Endothelial cell of umbilical vein (primary cell): ENCODE results near the gene SEH1L. TPM values are rescaled to one million over a fixed set of nuclear protein-coding genes. Genes with fewer than 3 reads are reported as not detected.

Experiments
- BruUV-seq: library from RNA; stranded (reverse); fragments of 400-500 nt; replicated peaks from 2 replicates; lab custom pipeline; 2021; lab: Mats Ljungman, UMichigan
- CTCF ChIA-PET: fragments of 300-600, 350-600 bp; sonication (Branson Sonifier 250); formaldehyde crosslinking; loops from one replicate; lab custom pipeline; 2021; ENCODE audit warnings: antibody characterized with exemption, inconsistent platforms; lab: Charles Lee
- POLR2A ChIA-PET: fragments of 300-600, 350-600 bp; sonication (Branson Sonifier 250); formaldehyde crosslinking; loops from one replicate; lab custom pipeline; 2021; ENCODE audit warnings: antibody characterized with exemption, inconsistent platforms; lab: Charles Lee
- DNase-seq: peaks from one replicate; pipeline ENCODE4 v3.0.0-alpha.2; 2011; ENCODE audit warnings: low read depth, low spot score
- FAIRE-seq: peaks from 2 replicates; lab custom pipeline; 2011; peaks lifted over from hg19 to GRCh38; lab: Jason Lieb, UNC
- H2AFZ ChIP-seq: 2 replicates; pipeline ENCODE4 v1.6.0; 2012; ENCODE audit warnings: low read depth, low read length, control low read depth, inconsistent platforms
- H3K27ac ChIP-seq: 2 replicates; pipeline ENCODE4 v1.5.1; 2011; ENCODE audit warnings: low read depth, mild to moderate bottlenecking, control low read depth, low read length, moderate library complexity; ENCODE audit not compliant: insufficient read depth
- H3K27me3 ChIP-seq, 2 experiments: 2 replicates each; pipeline versions ENCODE4 v1.6.0 to v1.6.1; 2011; ENCODE audit warnings: low read length in 2 of 2, mixed read lengths in 1 of 2; ENCODE audit not compliant: control insufficient read depth in 2 of 2, insufficient read depth in 2 of 2
- H3K36me3 ChIP-seq, 2 experiments: 2 replicates in 1 of 2; 3 replicates in 1 of 2; pipeline ENCODE4 v1.5.1; 2011; ENCODE audit warnings: low read length in 2 of 2, mild to moderate bottlenecking in 1 of 2, moderate library complexity in 1 of 2; ENCODE audit not compliant: control insufficient read depth in 2 of 2, insufficient read depth in 2 of 2; ENCODE audit errors: extremely low read depth in 1 of 2
- H3K4me1 ChIP-seq: 3 replicates; pipeline ENCODE4 v1.5.1; 2011; ENCODE audit warnings: mild to moderate bottlenecking, low read length; ENCODE audit not compliant: control insufficient read depth, insufficient read depth; ENCODE audit errors: extremely low read depth
- H3K4me2 ChIP-seq: 2 replicates; pipeline ENCODE4 v1.6.1; 2011; ENCODE audit warnings: low read length, control low read depth, mixed read lengths; ENCODE audit not compliant: insufficient read depth
- H3K4me3 ChIP-seq, 3 experiments: fragments of 200-600 bp in 1 of 3; sonication (generic), shearing (Covaris generic) in 1 of 3; replicated peaks in 1 of 3; 2 replicates each; pipeline ENCODE4 v1.5.1; 2011 to 2016; ENCODE audit warnings: control low read depth in 3 of 3, low read length in 3 of 3, mild to moderate bottlenecking in 2 of 3, inconsistent platforms in 1 of 3, low read depth in 1 of 3, moderate library complexity in 1 of 3; ENCODE audit not compliant: insufficient read depth in 1 of 3
- H3K79me2 ChIP-seq: 2 replicates; pipeline ENCODE4 v1.6.0; 2012; ENCODE audit warnings: low read length, inconsistent platforms; ENCODE audit not compliant: control insufficient read depth, insufficient read depth
- H3K9ac ChIP-seq: replicated peaks from 2 replicates; pipeline ENCODE3; 2011; ENCODE audit warnings: low read length, control low read depth; ENCODE audit not compliant: insufficient read depth; ENCODE audit errors: extremely low read depth
- H3K9me1 ChIP-seq: replicated peaks from 3 replicates; pipeline ENCODE4 v1.6.0; 2011; ENCODE audit warnings: mild to moderate bottlenecking, low read length; ENCODE audit not compliant: control insufficient read depth, insufficient read depth; ENCODE audit errors: extremely low read depth
- H3K9me3 ChIP-seq: replicated peaks from 2 replicates; pipeline ENCODE4 v1.5.1; 2012; ENCODE audit warnings: low read length, inconsistent platforms; ENCODE audit not compliant: control insufficient read depth, insufficient read depth
- H4K20me1 ChIP-seq: replicated peaks from 2 replicates; pipeline ENCODE3; 2011; ENCODE audit warnings: mild to moderate bottlenecking, low read length; ENCODE audit not compliant: control insufficient read depth, insufficient read depth; ENCODE audit errors: extremely low read depth
- CTCF ChIP-seq, 2 donors: IDR thresholded peaks; 1 replicate in 1 of 2; 2 replicates in 1 of 2; pipeline ENCODE4 v1.5.1; 2011; ENCODE audit warnings: low read length in 2 of 2, mild to moderate bottlenecking in 2 of 2, moderate library complexity in 2 of 2, control low read depth in 1 of 2, inconsistent platforms in 1 of 2, low read depth in 1 of 2; ENCODE audit not compliant: insufficient read depth in 1 of 2; ENCODE audit errors: extremely low read depth in 1 of 2
- EZH2 ChIP-seq: IDR thresholded peaks from 2 replicates; pipeline ENCODE4 v1.6.1; 2012; ENCODE audit warnings: borderline replicate concordance, low read depth, mild to moderate bottlenecking, moderate library complexity, low read length, inconsistent platforms; ENCODE audit not compliant: severe bottlenecking
- FOS ChIP-seq: IDR thresholded peaks from 2 replicates; pipeline ENCODE4 v1.6.1; 2011; ENCODE audit warnings: mild to moderate bottlenecking, low read length, moderate library complexity, borderline replicate concordance; ENCODE audit not compliant: insufficient read depth
- GATA2 ChIP-seq: IDR thresholded peaks from 2 replicates; pipeline ENCODE4 v1.7.0; 2011; ENCODE audit warnings: low read depth, mild to moderate bottlenecking, moderate library complexity, mixed read lengths, low read length; ENCODE audit not compliant: insufficient read length, insufficient read depth
- JUN ChIP-seq: IDR thresholded peaks from 2 replicates; pipeline ENCODE4 v1.6.1; 2011; ENCODE audit warnings: borderline replicate concordance, low read depth; ENCODE audit not compliant: insufficient read length, insufficient read depth
- MAX ChIP-seq: IDR thresholded peaks from 2 replicates; pipeline ENCODE4 v1.6.1; 2011; ENCODE audit not compliant: insufficient read depth, insufficient read length
- MYC ChIP-seq: IDR thresholded peaks from one replicate; pipeline ENCODE4 v1.6.1; 2011; ENCODE audit warnings: mild to moderate bottlenecking, low read depth, low read length
- POLR2A ChIP-seq: IDR thresholded peaks from 2 replicates; pipeline ENCODE4 v1.6.1; 2012; ENCODE audit warnings: low read depth, mild to moderate bottlenecking, control low read depth, low read length
- POLR2AphosphoS5 ChIP-seq: IDR thresholded peaks from 2 replicates; pipeline ENCODE4 v1.6.1; 2012; ENCODE audit warnings: low read depth, mild to moderate bottlenecking, control low read depth, low read length, moderate library complexity; ENCODE audit not compliant: insufficient read depth
- dilution Hi-C: fragments of 300-500 bp; cut with MboI; formaldehyde crosslinking; loops from one replicate; pipeline ENCODE4 v1.15.0; 2019; ENCODE audit warnings: low sequenced_read_pairs; ENCODE audit not compliant: extremely low pct_ligation_motif_present
- intact Hi-C: fragments of 100-400 bp; cut with micrococcal nuclease; formaldehyde crosslinking; loops from one replicate; pipeline ENCODE4 v1.10.0; 2022
- polyA plus RNA-seq, 4 experiments: library from polyadenylated mRNA; depleted of rRNA in 3 of 4; stranded (reverse) in 3 of 4; unstranded in 1 of 4; fragments of >200 nt; gene quantifications; 2 replicates each; pipeline versions ENCODE4 v1.2.1 to v1.2.3, GENCODE V29; 2011 to 2012; ENCODE audit warnings: missing spikeins in 1 of 4
- total RNA-seq: library from RNA; stranded (reverse); gene quantifications from 2 replicates; pipeline ENCODE4 v1.2.3, GENCODE V29; 2021

The SEH1L gene
- total and polyA plus RNA-seq, 2 donors (not counting 3 experiments of a cell fraction or from before 2014, with no cell fraction given), result 19.8 to 42.8 TPM

DNA sequence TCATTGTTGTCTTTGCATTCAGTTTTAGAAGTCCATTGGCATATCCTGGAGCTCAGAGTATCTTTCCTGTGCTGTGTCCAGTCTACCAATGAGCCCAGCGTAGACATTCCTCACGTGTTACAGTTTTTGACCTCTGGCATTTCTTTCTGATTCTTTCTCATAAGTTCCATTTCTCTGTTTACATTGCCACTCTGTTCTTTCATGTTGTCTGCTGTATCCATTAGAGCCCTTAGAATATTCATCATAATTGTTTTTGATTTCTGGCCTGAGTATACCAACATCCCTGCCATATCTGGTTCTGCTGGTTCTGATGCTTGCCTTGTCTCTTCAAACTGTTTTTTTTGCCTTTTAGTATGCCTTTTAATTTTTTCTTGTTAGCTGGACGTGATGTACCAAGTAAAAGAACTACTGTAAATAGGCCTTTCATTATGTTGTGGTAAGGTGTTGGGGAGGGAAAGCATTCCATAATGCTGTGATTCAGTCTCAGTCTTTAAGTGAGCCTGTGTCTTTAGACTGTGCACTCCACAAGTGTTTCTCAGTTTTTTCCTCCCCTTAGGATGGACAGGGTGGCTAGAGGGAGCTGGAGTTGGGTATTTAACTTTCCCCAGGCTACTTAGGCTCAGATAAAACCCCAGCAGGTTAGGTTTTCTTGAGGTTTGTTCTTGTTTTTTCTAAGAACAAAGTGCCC lies 78.9 kb downstream of the SEH1L start:
- peaks cover 5 to 8% of the 10 kb centered on the region in 2 experiments for H3K36me3 ChIP-seq
- POLR2A ChIA-PET, result no interaction called here
- dilution Hi-C loops, result no loop called here

More for the DNA sequence above, 78.9 kb downstream of the SEH1L start:
- no peak for TF ChIP-seq EZH2
- TF ChIP-seq POLR2AphosphoS5, result no peak
- no peak for TF ChIP-seq JUN
- no peak for TF ChIP-seq MAX
- no peak for TF ChIP-seq MYC
- TF ChIP-seq POLR2A, result no peak
- TF ChIP-seq FOS, result no peak
- TF ChIP-seq GATA2, result no peak
- no peak for TF ChIP-seq CTCF (IDR thresholded peaks at IDR 0.05; ENCODE audit: extremely low read depth in 1 of 2, insufficient read depth in 1 of 2, low read depth in 1 of 2, low read length in 2 of 2)
- H4K20me1 ChIP-seq, result no peaks in the 10 kb centered on the region
- intact Hi-C loops, result no loop called here
- H3K4me3 ChIP-seq, result no peak overlapping the region
- H3K9me3 ChIP-seq, result no peaks in the 10 kb centered on the region
- DNase-seq (peak; percentile 71), FAIRE-seq (no peak)
- peaks cover 29% of the 10 kb centered on the region for H3K79me2 ChIP-seq
- no peak overlapping the region for H3K27ac ChIP-seq
- no peaks in the 10 kb centered on the region for H3K27me3 ChIP-seq
- H3K4me2 ChIP-seq, result no peak overlapping the region
- BruUV-seq, result no TSS peak
- CTCF ChIA-PET, result interaction anchor here (0.9 kb wide), 1 partner anchor 12 kb away, joined by 3 read pairs; no protein-coding TSS in a partner anchor
- H2AFZ ChIP-seq, result no peak overlapping the region
- no peak overlapping the region for H3K9ac ChIP-seq
- peaks cover 2% of the 10 kb centered on the region for H3K4me1 ChIP-seq
- H3K9me1 ChIP-seq, result peaks cover 2% of the 10 kb centered on the region
